PFSK-1 (cell line): Measurements from ENCODE around the gene SUPT6H.

Source experiments
- FOXP2 ChIP-seq: optimal IDR thresholded peaks from 2 replicates; pipeline ENCODE3; 2011; ENCODE audit warnings: borderline replicate concordance, control low read depth, inconsistent platforms; ENCODE audit not compliant: insufficient read depth; ENCODE audit errors: extremely low read length, extremely low read depth
- POLR2AphosphoS5 ChIP-seq: IDR thresholded peaks from 2 replicates; pipeline ENCODE4 v1.6.1; 2012; ENCODE audit warnings: low read depth, mild to moderate bottlenecking, control low read depth, low read length, moderate library complexity
- REST ChIP-seq, 2 experiments: IDR thresholded peaks; 2 replicates each; pipeline versions ENCODE4 v1.6.1 to v1.8.0; 2011 to 2012; ENCODE audit warnings: low read depth in 2 of 2, low read length in 2 of 2, control low read depth in 1 of 2, inconsistent platforms in 1 of 2, mild to moderate bottlenecking in 1 of 2, moderate library complexity in 1 of 2; ENCODE audit not compliant: insufficient read depth in 1 of 2
- SIN3A ChIP-seq: IDR thresholded peaks from 2 replicates; pipeline ENCODE4 v1.6.1; 2012; ENCODE audit warnings: mild to moderate bottlenecking, low read length, moderate library complexity, borderline replicate concordance; ENCODE audit not compliant: insufficient read depth
- TAF1 ChIP-seq: IDR thresholded peaks from 2 replicates; pipeline ENCODE4 v1.6.1; 2012; ENCODE audit warnings: low read length, control low read depth, borderline replicate concordance; ENCODE audit not compliant: insufficient read depth

The SUPT6H gene

GRCh38 chr17:28615260-28615940, 46.6 kb upstream of the SUPT6H start:
- TF ChIP-seq SIN3A = no peak
- no peak for TF ChIP-seq REST (IDR thresholded peaks at IDR 0.05; ENCODE audit: insufficient read depth in 1 of 2, low read depth in 2 of 2, low read length in 2 of 2)
- no peak for TF ChIP-seq POLR2AphosphoS5
- TF ChIP-seq TAF1 = no peak
- TF ChIP-seq FOXP2 = no peak

- TF ChIP-seq TAF1 = no peak
- no peak for TF ChIP-seq POLR2AphosphoS5
- TF ChIP-seq FOXP2 = no peak
- TF ChIP-seq SIN3A = no peak
- TF ChIP-seq REST (IDR thresholded peaks at IDR 0.05; ENCODE audit: insufficient read depth in 1 of 2, low read depth in 2 of 2, low read length in 2 of 2) = no peak
Measured at GRCh38 chr17:28616281-28616680, 45.7 kb upstream of the SUPT6H start.

GRCh38 chr17:28618464-28618863, 43.5 kb upstream of the SUPT6H start:
- TF ChIP-seq REST (IDR thresholded peaks at IDR 0.05; ENCODE audit: insufficient read depth in 1 of 2, low read depth in 2 of 2, low read length in 2 of 2) (no peak), POLR2AphosphoS5 (no peak), SIN3A (no peak), TAF1 (no peak), FOXP2 (no peak)

GRCh38 chr17:28620010-28620409, 42.0 kb upstream of the SUPT6H start:
- TF ChIP-seq POLR2AphosphoS5 = no peak
- no peak for TF ChIP-seq FOXP2
- no peak for TF ChIP-seq TAF1
- no peak for TF ChIP-seq REST (IDR thresholded peaks at IDR 0.05; ENCODE audit: insufficient read depth in 1 of 2, low read depth in 2 of 2, low read length in 2 of 2)

GRCh38 chr17:28622186-28622585, 39.8 kb upstream of the SUPT6H start:
- TF ChIP-seq REST (IDR thresholded peaks at IDR 0.05; ENCODE audit: insufficient read depth in 1 of 2, low read depth in 2 of 2, low read length in 2 of 2) (no peak), POLR2AphosphoS5 (no peak), FOXP2 (no peak), SIN3A (no peak), TAF1 (no peak)
